Measurements from ENCODE around the gene C9orf153. TPM values are rescaled to one million over a fixed set of nuclear protein-coding genes. Genes with fewer than 3 reads are reported as not detected.

The C9orf153 gene
- polyA plus RNA-seq, 1 donor from 2014 or later: not detected

DNA sequence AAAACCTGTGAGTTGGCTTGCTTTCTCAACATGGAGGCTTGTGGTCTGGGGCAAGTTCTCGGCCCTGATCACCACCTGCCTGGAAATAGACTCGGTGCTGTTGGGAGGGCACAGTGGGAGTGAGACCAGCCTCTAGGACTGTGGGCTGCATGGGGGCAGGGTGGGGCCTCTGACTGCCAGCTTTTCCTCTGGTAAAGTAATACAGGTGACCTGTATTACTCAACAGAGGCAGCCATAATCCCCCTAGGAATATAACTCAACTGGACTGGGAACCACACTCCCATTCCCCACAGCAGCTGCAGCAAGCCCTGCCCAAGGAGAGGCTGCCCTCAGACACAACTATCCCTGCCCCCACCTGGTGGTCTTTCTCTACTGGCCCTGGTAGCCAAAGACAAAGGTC, 72.8 kb downstream of the C9orf153 start:
- Histone ChIP-seq H4K20me1 (ENCODE audit: insufficient read depth) (no peaks in the 10 kb centered on the region), H3K4me2 (ENCODE audit: low read length) (no peak overlapping the region), H2AFZ (ENCODE audit: low read depth, low read length) (no peak overlapping the region), H3K79me2 (replicated peaks; ENCODE audit: insufficient read depth, low read length) (no peaks in the 10 kb centered on the region), H3K9me3 (ENCODE audit: low read length) (no peaks in the 10 kb centered on the region), H3K9ac (ENCODE audit: low read length) (no peak overlapping the region), H3K9me2 (ENCODE audit: insufficient read depth, low read length) (no peaks in the 10 kb centered on the region), H3K27ac (ENCODE audit: low read length) (no peak overlapping the region), H3K4me3 (ENCODE audit: low read length) (no peak overlapping the region), H3K27me3 (ENCODE audit: insufficient read depth, low read depth, low read length) (no peaks in the 10 kb centered on the region), H3K36me3 (ENCODE audit: insufficient read depth, low read length) (no peaks in the 10 kb centered on the region), H3F3A (ENCODE audit: insufficient read depth, low read length, poor library complexity, severe bottlenecking) (no peaks in the 10 kb centered on the region)
- TF ChIP-seq SMC3 (conservative IDR thresholded peaks at IDR 0.05; ENCODE audit: poor library complexity): no peak
- no peak for TF ChIP-seq RAD21 (conservative IDR thresholded peaks at IDR 0.05)
- TF ChIP-seq, protein P1, sequence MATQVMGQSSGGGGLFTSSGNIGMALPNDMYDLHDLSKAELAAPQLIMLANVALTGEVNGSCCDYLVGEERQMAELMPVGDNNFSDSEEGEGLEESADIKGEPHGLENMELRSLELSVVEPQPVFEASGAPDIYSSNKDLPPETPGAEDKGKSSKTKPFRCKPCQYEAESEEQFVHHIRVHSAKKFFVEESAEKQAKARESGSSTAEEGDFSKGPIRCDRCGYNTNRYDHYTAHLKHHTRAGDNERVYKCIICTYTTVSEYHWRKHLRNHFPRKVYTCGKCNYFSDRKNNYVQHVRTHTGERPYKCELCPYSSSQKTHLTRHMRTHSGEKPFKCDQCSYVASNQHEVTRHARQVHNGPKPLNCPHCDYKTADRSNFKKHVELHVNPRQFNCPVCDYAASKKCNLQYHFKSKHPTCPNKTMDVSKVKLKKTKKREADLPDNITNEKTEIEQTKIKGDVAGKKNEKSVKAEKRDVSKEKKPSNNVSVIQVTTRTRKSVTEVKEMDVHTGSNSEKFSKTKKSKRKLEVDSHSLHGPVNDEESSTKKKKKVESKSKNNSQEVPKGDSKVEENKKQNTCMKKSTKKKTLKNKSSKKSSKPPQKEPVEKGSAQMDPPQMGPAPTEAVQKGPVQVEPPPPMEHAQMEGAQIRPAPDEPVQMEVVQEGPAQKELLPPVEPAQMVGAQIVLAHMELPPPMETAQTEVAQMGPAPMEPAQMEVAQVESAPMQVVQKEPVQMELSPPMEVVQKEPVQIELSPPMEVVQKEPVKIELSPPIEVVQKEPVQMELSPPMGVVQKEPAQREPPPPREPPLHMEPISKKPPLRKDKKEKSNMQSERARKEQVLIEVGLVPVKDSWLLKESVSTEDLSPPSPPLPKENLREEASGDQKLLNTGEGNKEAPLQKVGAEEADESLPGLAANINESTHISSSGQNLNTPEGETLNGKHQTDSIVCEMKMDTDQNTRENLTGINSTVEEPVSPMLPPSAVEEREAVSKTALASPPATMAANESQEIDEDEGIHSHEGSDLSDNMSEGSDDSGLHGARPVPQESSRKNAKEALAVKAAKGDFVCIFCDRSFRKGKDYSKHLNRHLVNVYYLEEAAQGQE (IDR thresholded peaks at IDR 0.05; ENCODE audit: borderline replicate concordance): no peak
- no peak for TF ChIP-seq EZH2 (IDR thresholded peaks at IDR 0.05; ENCODE audit: borderline replicate concordance, insufficient read depth, low read length, poor library complexity, severe bottlenecking)
- TF ChIP-seq TAF1 (IDR thresholded peaks at IDR 0.05; ENCODE audit: low read depth): no peak
- no peak for TF ChIP-seq POLR2AphosphoS5 (IDR thresholded peaks at IDR 0.05)
- no peak for TF ChIP-seq MXI1 (conservative IDR thresholded peaks at IDR 0.05; ENCODE audit: poor library complexity, severe bottlenecking)
- TF ChIP-seq EP300 (conservative IDR thresholded peaks at IDR 0.05; ENCODE audit: poor library complexity, severe bottlenecking): no peak
- TF ChIP-seq, protein P2, sequence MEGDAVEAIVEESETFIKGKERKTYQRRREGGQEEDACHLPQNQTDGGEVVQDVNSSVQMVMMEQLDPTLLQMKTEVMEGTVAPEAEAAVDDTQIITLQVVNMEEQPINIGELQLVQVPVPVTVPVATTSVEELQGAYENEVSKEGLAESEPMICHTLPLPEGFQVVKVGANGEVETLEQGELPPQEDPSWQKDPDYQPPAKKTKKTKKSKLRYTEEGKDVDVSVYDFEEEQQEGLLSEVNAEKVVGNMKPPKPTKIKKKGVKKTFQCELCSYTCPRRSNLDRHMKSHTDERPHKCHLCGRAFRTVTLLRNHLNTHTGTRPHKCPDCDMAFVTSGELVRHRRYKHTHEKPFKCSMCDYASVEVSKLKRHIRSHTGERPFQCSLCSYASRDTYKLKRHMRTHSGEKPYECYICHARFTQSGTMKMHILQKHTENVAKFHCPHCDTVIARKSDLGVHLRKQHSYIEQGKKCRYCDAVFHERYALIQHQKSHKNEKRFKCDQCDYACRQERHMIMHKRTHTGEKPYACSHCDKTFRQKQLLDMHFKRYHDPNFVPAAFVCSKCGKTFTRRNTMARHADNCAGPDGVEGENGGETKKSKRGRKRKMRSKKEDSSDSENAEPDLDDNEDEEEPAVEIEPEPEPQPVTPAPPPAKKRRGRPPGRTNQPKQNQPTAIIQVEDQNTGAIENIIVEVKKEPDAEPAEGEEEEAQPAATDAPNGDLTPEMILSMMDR (IDR thresholded peaks at IDR 0.05; ENCODE audit: poor library complexity, severe bottlenecking): no peak

DNA sequence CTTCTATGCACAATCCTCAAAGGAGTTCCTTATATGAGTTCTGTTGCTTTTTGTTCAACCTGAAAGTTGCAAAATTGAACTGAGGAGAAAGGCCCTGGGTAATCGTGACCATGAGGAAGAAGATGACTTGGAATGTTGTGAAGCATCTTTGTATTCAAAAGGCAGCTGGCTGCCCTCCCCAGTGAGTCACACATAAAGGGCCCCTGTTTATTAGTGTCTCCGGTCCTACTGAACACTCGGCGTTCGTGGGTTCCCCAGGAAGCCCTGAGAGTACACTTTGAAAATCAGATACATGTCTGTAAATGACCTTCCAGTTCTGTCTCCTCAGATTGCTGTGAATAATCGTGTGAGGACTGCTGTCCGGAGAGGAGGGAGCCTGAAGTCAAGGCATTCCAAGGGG, 73.6 kb downstream of the C9orf153 start:
- no peaks in the 10 kb centered on the region for H3K9me2 ChIP-seq (ENCODE audit: insufficient read depth, low read length)
- H4K20me1 ChIP-seq (ENCODE audit: insufficient read depth): no peaks in the 10 kb centered on the region
- H2AFZ ChIP-seq (ENCODE audit: low read depth, low read length): no peak overlapping the region
- H3K79me2 ChIP-seq (replicated peaks; ENCODE audit: insufficient read depth, low read length): no peaks in the 10 kb centered on the region
- H3K4me2 ChIP-seq (ENCODE audit: low read length): no peak overlapping the region
- no peak overlapping the region for H3K27ac ChIP-seq (ENCODE audit: low read length)
- no peaks in the 10 kb centered on the region for H3K36me3 ChIP-seq (ENCODE audit: insufficient read depth, low read length)
- no peaks in the 10 kb centered on the region for H3F3A ChIP-seq (ENCODE audit: insufficient read depth, low read length, poor library complexity, severe bottlenecking)
- H3K4me3 ChIP-seq (ENCODE audit: low read length): no peak overlapping the region
- TF ChIP-seq RAD21 (conservative IDR thresholded peaks at IDR 0.05) (no peak), EZH2 (IDR thresholded peaks at IDR 0.05; ENCODE audit: borderline replicate concordance, insufficient read depth, low read length, poor library complexity, severe bottlenecking) (no peak), MXI1 (conservative IDR thresholded peaks at IDR 0.05; ENCODE audit: poor library complexity, severe bottlenecking) (no peak), POLR2AphosphoS5 (IDR thresholded peaks at IDR 0.05) (no peak)
- TF ChIP-seq, protein P1 (IDR thresholded peaks at IDR 0.05; ENCODE audit: borderline replicate concordance): no peak
- H3K9ac ChIP-seq (ENCODE audit: low read length): no peak overlapping the region
- no peaks in the 10 kb centered on the region for H3K9me3 ChIP-seq (ENCODE audit: low read length)
- H3K27me3 ChIP-seq (ENCODE audit: insufficient read depth, low read depth, low read length): no peaks in the 10 kb centered on the region
